ENCODE measurements around the gene PGM2L1.
"Not testable (repeated sequence)": the region's sequence is repeated elsewhere in the genome, so short reads cannot be mapped to it uniquely, and the experiment has no call there.

PGM2L1 gene

DNA sequence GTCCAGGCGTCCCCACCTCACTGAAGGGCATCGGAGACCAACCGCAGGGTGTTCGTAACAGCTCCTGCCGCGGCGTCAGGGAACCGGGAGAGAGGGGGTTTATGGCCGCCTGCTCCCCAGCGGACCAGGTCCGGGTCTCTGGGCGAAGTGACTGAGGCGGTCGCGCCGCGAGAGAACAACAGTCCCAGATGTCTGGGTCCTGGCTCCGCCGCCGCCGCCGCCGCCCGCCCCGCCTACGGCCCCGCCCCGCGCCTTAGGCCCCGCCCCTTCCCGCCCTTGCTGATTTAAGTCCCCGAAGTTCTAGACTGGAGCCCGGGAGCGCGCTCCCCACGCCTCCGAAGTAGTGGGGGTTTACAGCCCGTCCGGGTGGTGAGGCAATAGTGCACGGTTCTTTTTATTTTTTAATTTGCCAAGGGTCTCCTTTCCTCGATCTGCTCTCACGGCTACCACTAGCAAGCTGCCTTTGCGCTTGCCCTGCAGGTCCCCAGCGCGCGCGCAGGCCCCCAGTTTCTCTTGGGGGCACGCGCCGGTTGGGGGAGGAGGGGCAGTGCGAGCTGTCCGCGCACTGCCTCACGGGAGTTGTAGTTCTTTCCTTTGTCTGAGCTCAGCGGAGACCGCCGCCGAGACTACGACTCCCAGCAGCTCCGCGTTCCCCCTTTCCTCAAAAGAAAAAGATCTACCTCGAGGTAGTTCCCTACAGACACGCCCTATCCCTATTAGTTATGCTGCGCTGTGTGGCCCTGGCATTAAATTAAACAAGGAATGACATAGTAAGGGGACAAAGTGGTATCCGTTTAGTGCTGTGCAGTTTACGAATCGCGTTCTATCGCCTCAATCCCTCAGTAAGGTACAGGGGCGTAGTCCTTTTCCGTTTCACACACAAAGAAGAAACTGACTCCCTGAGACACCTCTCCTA is at the start of gene PGM2L1:
TSS of gene PGM2L1 (minus strand) at position 190 of the 916 bp plus-strand sequence. CDS start 272 bp downstream, outside the sequence.
- DNase-seq (ENCODE audit: low spot score): peak; percentile 96

DNA sequence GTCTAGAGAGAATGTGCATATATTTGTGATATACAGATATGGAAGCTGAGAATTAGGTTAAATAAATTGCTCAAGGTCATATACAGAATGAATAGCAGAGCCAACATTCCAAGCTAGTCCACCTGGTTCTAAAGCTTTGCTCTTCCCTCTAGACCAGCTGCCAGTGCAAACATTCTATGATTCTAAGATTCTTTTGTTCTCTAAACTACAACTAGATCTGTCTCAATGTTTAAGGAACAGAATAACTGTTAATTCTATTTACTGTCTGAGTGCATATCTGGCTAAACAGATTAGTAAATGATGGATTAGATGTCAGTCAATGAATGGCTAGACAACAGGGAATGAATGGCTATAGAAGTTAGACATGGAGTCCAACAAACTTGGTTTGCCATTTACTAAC is 49.5 kb upstream of the PGM2L1 start:
- DNase-seq (ENCODE audit: low spot score): no peak

DNA sequence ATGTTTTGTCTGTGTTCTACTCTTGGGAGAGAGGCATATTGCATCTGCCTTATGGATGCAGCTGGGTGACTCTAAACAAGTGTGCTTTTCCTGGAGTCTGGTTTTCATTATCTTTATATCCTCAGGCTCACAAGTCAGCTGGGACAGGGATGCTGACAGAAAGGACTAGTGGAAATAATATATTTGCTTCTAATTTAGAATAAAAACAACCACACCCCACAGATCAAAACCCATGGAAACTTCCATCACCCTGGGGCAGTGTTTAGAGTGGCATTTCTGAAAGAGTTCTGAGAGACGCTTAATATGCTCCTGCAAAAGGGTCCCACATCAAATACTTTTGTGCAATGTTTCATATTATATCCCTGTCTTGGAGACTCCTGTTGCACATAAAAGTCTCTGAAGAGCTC is 48.3 kb upstream of the PGM2L1 start:
- no peak for DNase-seq (ENCODE audit: low spot score)

DNA sequence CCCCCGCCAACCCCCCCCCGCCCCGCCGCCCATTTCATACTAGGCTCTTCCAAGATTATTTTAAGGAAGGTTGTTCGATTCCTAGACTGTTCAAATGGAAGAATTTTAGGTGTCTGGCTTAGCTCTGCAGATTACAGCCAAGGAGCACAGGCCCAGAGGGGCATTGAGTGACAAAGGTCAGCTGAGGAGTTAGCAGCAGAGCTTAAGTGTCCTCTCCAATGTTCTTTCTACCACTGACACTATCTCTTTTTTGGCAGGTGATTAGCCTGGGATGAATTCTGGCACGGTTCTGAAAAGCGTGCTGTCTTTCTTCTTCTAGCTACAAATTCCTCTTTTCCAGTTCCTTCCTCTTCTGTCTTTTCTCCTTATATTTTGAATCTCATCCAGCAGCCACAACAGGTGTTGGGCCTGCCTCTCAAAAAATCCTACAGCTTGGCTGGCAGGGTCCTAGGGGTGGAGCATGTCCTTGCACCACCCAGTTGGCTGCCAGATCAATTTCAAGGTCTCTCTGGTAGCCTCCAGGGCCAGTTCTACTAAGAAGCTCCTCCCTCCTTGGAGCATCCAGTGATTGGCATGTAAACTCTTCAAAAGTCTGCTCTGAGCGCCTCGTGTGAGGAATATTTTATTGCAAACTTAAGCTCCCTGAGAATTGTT is 46.1 kb upstream of the PGM2L1 start:
- no peak for DNase-seq (ENCODE audit: low spot score)

DNA sequence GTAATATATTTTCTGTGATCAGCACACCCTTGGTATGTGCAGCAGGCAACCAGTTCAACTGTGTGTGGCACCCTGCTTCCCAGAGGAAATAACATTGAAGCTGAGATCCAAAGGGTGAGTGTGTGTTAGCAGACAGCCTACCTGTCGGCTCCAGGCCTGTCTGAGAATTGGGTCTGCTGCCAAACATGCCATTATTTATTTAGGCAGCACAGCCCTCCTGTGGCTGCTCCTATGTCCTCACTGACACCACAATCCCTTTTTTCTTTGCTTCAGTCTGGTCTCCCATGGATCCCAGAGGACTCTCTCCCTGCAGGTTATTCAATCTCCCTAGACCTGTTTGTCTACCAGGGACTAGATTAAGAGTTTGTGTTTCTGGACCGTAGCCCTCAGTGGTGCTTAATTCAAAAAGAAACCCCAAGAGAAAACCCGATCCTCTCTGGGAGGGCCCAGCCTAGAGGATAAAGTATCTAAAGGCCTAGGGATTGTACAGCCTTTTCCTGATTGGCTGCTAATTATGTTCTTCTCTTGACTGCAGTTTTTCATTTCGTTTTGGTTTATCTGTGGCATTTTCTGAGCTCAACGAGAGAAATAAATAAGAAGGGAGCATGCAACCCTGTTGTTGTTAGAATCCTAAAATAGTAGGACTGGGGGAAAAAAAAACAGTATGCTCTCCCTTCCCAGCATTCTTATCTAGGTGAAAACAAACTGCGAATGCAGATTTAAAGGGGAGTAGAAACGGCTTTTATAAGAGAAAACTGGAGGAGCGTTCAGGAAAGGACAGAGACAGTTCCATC is 45.0 kb upstream of the PGM2L1 start:
- DNase-seq (ENCODE audit: low spot score): no peak

DNA sequence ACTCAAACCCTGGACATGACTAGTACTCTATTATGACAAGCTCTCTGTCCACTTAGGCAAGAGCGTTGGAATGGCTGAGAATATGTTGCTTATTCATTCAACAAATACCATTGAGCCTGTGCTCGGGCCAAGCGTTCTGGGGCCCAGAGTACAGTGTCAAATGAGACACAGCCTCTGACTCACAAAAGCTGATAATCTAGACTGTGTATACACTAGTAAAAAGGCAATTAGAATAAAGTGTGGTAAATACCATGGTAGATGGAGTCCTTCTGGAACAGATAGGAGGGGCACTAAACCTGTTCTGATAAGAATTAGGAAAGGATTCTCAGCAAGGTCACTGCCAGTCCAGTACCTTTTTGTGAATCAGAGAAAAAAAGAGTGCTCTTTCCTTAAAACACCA is 44.4 kb upstream of the PGM2L1 start:
- DNase-seq (ENCODE audit: low spot score): no peak

DNA sequence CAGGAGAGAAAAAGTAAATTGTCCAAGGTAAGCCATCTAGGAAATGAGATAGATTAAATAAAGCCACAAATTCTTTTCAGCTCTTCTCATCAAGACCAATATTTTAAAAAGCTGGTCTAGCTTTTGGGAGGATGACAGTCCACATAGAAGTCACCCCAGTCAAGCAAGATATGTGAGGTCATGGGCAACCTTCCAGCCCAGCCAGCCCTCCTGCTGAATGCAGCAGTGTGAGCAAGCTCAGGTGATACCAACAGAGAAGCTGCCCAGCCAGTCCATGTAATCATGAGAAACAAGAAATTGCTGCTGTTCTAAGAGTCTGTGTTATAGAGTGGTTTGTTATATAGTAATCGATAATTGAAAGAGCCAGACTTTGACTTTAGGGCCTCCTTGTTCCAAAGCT is 40.4 kb upstream of the PGM2L1 start:
- DNase-seq (ENCODE audit: low spot score): no peak

DNA sequence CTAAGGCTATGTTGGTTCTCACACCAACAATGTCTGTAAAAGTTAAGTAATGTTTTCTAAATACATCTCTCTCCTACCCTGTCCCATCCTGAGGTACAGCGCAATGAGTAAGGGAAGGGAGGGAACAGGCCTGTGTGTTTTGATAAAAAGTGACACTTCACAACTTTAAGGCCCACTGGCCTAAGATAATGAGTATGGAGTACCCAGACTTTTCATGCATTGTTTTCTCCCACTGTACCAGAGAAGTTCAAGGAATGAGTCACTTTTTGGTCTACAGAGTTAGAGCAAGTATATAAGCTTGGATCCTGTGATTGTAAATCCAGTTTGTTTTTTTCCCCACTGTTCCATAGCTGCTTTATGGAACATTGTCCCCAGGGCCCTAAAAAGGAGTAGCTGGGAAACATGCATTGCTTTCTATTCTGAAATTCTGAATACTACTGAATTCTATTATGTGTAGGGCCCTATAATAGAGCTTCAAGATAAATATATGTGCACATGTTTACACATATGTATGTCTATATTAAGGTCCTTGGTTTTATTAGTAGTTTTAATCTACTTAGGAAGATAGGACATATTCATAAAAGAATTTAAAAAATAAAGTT is 39.3 kb upstream of the PGM2L1 start:
- no peak for DNase-seq (ENCODE audit: low spot score)

DNA sequence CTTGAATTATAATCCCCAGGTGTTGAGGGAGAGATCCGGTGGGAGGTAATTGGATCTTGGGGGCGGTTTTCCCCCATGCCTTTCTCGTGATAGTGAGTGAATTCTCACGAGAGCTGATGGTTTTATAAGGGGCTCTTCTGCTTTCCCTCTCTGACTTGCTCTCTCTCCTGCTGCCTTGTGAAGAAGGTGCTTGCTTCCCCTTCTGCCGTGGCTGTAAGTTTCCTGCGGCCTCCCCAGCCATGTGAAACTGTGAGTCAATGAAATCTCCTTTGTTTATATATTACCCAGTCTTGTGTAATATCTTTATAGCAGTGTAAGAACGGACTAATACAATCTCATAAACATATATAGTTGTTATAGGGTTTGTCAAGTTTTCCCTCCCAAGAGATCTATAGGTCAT is 36.3 kb upstream of the PGM2L1 start:
- no peak for DNase-seq (ENCODE audit: low spot score)

DNA sequence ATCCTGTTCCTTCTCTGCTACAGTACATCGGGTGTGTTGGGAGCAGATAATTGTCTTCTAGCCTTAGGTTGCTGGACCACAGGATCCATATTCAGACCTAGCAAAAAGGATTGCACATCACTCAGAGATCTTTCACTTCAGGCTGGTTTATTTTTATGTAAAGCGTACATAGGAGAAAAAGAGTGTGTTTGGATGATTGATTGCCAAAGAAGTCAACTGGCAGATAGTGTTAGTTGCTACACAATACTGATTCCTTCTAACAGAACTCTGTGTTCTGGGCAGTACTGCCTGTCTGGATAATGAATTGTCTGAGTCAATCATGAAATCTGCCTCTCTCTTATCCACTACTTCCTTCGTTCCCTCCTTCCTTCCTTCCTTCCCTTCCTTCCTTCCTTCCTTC is 31.0 kb upstream of the PGM2L1 start:
- no peak for DNase-seq (ENCODE audit: low spot score)

DNA sequence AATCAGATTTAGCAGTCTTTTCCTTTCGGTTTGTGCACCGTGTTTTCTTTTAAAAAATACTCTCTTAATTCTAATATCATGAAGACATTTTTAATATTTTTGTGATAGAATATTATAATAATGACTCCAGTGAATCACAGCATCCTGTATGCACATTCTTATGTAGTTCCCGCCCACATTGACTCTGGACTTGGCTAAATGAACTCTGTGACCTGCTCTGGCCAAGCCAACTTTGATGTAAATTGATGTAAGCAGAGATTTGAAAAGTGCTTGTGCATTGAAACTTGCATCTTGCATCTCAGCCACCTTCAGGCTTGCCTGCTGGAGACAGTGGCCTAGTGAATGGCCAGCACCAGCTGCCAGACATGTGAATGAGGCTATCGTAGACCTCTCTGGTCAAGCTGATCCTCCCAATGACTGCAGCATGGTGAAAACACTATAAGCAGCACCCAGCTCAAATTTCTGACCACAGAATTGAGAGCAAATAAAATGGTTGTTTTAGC is 29.2 kb upstream of the PGM2L1 start:
- peak; percentile 18 for DNase-seq (ENCODE audit: low spot score)

DNA sequence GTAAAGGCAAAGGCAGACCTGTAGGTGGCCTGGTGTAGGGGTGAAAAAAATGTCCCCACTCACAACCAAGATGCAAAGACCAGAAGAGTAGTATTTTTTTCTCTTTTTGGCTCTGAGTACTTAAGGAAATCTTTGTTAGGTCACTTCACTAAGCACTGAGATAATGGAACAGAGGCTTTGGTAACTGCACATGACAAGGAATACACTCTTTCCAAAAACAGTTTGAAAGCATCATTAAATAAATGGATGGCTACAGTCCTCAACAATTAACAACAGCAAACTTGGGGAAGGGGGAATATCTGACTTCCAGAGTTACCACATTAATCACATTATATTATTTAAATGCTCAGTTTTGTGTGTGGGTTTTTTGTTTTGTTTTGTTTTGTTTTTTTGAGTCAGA is 26.9 kb upstream of the PGM2L1 start:
- DNase-seq (ENCODE audit: low spot score): no peak

DNA sequence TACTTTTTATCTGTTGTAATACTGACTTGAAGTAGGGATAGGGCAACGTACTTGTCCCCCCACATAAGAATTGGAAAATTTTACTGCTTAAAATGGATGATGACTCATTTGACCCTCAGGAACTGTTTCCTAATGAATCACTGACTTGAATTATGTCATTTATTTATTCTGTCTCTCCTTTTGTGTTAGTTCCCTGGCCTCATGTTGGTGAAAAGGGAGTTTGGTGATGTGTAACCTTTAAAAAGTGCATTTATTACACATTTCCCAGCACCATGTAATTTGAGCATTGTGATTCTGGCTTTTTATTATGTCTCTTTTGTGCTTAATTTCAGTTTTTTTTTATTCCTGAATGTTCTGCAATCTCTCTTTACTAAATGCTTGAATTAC is 20.3 kb upstream of the PGM2L1 start:
- DNase-seq (ENCODE audit: low spot score): peak; percentile 57

DNA sequence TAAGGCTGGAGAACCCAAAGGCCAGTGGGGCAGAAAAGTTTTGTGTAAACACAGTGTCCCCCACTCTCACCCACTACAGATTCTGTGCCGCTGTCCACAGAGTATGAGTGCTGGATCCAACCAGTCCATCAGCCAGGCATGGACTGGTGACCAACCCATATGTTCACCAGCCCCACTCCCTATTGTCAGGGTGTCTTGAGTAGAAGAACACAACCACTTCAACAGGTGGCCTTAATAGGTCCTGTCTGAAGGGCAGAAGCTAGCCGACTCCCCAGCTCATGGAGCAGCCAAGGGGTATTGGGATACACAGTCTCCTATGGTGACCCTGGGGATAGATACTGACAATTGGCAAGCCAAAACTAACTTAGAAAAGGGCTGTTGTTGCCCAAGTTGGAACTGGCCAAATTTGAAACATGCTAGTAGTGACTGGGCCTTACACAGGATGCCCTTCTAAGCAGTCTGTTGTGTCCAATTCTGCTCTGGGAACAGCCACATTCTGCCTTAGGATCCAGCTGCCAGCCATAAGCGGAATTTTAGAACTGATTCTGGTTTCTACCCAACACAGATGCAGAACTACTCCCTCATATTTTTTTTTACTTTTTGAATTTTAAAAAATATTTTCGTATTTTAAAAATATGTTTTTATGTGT is 19.8 kb upstream of the PGM2L1 start:
- DNase-seq (ENCODE audit: low spot score): no peak

DNA sequence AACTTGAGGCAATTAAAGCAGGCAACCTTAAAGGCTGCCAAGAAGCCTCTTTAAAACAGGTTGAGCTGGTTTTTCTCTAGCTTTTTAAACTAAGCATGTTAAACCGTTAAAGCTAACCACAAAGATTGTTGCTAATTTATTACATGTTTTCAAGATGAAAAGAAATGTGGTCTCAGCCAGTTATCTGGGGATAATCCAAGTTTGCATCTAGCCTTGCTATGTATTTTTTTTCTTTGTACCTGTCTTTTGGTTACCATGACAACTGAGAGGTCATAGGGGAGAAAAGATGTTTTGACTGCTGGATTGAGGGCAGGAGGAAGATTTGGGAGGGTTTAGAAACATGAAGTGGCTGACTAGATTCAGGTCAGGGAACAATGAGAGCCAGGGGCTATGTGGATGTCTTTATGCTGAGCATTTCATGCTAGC is 19.2 kb upstream of the PGM2L1 start:
- DNase-seq (ENCODE audit: low spot score): no peak

DNA sequence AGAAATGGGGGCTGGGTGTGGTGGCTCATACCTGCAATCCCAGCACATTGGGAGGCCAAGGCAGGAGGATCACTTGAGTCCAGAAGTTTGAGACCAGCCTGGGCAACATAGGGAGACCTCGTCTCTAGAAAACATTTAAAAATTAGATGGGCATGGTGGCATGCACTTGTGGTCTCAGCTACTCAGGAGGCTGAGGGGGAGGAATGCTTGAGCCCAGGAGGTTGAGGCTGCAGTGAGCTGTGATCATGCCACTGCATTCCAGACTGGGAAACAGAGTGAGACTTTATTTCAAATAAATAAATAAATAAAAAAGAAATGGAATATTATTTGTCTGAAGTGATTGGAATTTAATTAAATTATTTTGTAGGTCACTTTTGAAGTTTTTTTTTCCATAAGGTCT is 18.7 kb upstream of the PGM2L1 start:
- not testable (repeated sequence) for DNase-seq (ENCODE audit: low spot score)

DNA sequence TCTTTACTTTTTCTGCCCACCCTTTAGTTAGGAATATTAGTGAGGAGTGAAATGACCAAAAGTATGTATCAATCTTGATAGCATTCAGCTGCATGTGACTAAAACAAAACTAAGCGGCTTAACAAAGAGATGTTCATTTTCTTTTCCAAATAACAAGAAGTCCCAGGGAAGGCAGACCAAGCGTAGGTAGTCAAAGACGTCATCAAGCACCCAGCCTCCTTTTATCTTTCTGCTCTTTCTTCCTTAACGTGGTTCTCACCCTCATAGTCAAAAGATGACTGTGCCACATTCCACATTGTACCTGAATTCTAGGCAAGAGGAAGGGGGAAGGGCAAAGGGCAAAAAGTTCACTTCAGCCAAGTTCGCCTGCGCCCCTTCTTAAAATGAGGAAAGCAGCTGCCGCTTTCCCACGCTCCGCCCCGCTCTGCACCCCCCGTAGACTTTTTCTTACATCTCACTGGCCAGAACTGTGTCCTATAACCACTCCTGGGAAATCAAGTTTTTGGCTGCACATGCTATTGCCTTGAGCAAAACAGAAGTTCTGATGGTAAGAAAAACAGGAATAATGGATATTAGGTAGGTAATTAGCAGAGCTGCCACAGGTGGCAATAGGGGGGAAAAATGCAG is 14.6 kb upstream of the PGM2L1 start:
- DNase-seq (ENCODE audit: low spot score): no peak

DNA sequence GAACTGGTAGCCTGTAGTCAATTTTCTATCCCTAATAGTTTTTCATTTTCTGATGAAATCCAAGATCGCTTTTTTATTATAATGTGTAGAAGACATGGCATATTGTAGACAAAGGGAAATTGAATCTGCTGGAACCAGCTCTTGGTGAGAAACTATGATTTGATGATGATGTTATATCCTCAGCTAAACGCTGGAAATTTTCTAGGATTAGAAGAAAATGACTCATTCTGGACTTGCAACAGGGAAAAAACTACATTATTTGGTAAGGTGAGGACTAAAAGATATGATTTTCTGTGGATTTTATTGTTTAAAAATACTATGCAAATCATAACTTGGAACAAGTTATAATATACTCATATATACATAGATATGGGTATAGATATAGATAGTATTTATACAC is 14.1 kb upstream of the PGM2L1 start:
- no peak for DNase-seq (ENCODE audit: low spot score)

DNA sequence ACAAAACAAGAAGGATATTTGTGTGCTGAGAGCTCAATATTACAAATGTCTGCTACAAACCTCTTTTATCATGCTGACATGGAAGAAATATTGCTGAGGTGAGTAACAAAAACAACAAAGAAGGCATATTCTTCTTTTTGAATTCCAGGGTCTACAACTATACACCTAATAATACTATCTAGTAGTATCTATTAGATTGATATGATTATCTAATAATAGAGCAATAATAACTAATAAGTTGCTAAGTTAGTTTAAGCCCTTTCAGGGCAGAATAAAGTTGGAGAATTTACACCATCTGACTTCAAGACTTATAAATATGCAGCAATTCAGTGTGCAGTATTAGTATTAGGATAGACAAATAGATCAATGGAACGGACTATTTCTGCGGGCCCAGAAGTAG is 11.4 kb upstream of the PGM2L1 start:
- no peak for DNase-seq (ENCODE audit: low spot score)

DNA sequence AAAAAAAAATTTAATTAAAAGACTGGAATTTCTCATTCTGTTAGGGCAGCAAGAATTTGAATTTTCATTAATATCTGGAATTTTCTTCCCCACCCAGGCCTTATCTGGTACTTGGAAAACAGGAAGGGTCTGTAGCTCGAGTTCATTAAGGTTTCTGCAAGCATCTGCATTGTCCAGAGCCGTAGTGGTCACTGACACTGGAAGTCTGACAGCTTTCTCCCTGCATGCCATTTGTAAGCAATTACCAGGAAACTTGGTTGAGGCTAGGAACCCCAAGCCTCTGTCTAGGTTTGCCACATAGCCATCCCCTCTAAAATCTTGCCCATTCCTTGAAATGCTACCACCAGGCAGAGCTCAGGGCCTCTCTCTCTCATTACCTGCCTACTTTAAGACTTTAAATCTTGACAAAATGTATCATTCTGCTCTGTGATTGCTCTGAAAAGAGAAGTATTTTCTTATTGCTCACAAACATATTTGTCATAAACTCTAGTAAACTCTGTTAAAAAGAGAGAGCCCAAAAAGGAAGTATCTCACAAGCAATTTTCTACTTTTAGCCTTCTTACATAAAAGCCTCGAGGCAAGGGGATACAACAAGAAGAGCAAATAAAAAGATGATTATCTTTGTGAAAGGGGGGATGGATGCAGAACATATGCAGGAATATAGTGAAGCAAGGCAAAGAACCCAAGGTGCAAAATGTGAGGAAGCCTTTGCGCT is 5.5 kb upstream of the PGM2L1 start:
- no peak for DNase-seq (ENCODE audit: low spot score)

All from kidney capillary endothelial cell (primary cell).